Endothelial cell of umbilical vein (primary cell): ENCODE data around the gene TMEM18. TPM values are rescaled to one million over a fixed set of nuclear protein-coding genes. Genes with fewer than 3 reads are reported as not detected.

Experiments used
- BruUV-seq: library from RNA; stranded (reverse); fragments of 400-500 nt; replicated peaks from 2 replicates; lab custom pipeline; 2021; lab: Mats Ljungman, UMichigan
- CTCF ChIA-PET: fragments of 300-600, 350-600 bp; sonication (Branson Sonifier 250); formaldehyde crosslinking; loops from one replicate; lab custom pipeline; 2021; ENCODE audit warnings: antibody characterized with exemption, inconsistent platforms; lab: Charles Lee
- POLR2A ChIA-PET: fragments of 300-600, 350-600 bp; sonication (Branson Sonifier 250); formaldehyde crosslinking; loops from one replicate; lab custom pipeline; 2021; ENCODE audit warnings: antibody characterized with exemption, inconsistent platforms; lab: Charles Lee
- DNase-seq: peaks from one replicate; pipeline ENCODE4 v3.0.0-alpha.2; 2011; ENCODE audit warnings: low read depth, low spot score
- FAIRE-seq: peaks from 2 replicates; lab custom pipeline; 2011; peaks lifted over from hg19 to GRCh38; lab: Jason Lieb, UNC
- H2AFZ ChIP-seq: 2 replicates; pipeline ENCODE4 v1.6.0; 2012; ENCODE audit warnings: low read depth, low read length, control low read depth, inconsistent platforms
- H3K27ac ChIP-seq: 2 replicates; pipeline ENCODE4 v1.5.1; 2011; ENCODE audit warnings: low read depth, mild to moderate bottlenecking, control low read depth, low read length, moderate library complexity; ENCODE audit not compliant: insufficient read depth
- H3K27me3 ChIP-seq, 2 experiments: 2 replicates each; pipeline versions ENCODE4 v1.6.0 to v1.6.1; 2011; ENCODE audit warnings: low read length in 2 of 2, mixed read lengths in 1 of 2; ENCODE audit not compliant: control insufficient read depth in 2 of 2, insufficient read depth in 2 of 2
- H3K36me3 ChIP-seq, 2 experiments: 2 replicates in 1 of 2; 3 replicates in 1 of 2; pipeline ENCODE4 v1.5.1; 2011; ENCODE audit warnings: low read length in 2 of 2, mild to moderate bottlenecking in 1 of 2, moderate library complexity in 1 of 2; ENCODE audit not compliant: control insufficient read depth in 2 of 2, insufficient read depth in 2 of 2; ENCODE audit errors: extremely low read depth in 1 of 2
- H3K4me1 ChIP-seq: 3 replicates; pipeline ENCODE4 v1.5.1; 2011; ENCODE audit warnings: mild to moderate bottlenecking, low read length; ENCODE audit not compliant: control insufficient read depth, insufficient read depth; ENCODE audit errors: extremely low read depth
- H3K4me2 ChIP-seq: 2 replicates; pipeline ENCODE4 v1.6.1; 2011; ENCODE audit warnings: low read length, control low read depth, mixed read lengths; ENCODE audit not compliant: insufficient read depth
- H3K4me3 ChIP-seq, 3 experiments: fragments of 200-600 bp in 1 of 3; sonication (generic), shearing (Covaris generic) in 1 of 3; replicated peaks in 1 of 3; 2 replicates each; pipeline ENCODE4 v1.5.1; 2011 to 2016; ENCODE audit warnings: control low read depth in 3 of 3, low read length in 3 of 3, mild to moderate bottlenecking in 2 of 3, inconsistent platforms in 1 of 3, low read depth in 1 of 3, moderate library complexity in 1 of 3; ENCODE audit not compliant: insufficient read depth in 1 of 3
- H3K79me2 ChIP-seq: 2 replicates; pipeline ENCODE4 v1.6.0; 2012; ENCODE audit warnings: low read length, inconsistent platforms; ENCODE audit not compliant: control insufficient read depth, insufficient read depth
- H3K9ac ChIP-seq: replicated peaks from 2 replicates; pipeline ENCODE3; 2011; ENCODE audit warnings: low read length, control low read depth; ENCODE audit not compliant: insufficient read depth; ENCODE audit errors: extremely low read depth
- H3K9me1 ChIP-seq: replicated peaks from 3 replicates; pipeline ENCODE4 v1.6.0; 2011; ENCODE audit warnings: mild to moderate bottlenecking, low read length; ENCODE audit not compliant: control insufficient read depth, insufficient read depth; ENCODE audit errors: extremely low read depth
- H3K9me3 ChIP-seq: replicated peaks from 2 replicates; pipeline ENCODE4 v1.5.1; 2012; ENCODE audit warnings: low read length, inconsistent platforms; ENCODE audit not compliant: control insufficient read depth, insufficient read depth
- H4K20me1 ChIP-seq: replicated peaks from 2 replicates; pipeline ENCODE3; 2011; ENCODE audit warnings: mild to moderate bottlenecking, low read length; ENCODE audit not compliant: control insufficient read depth, insufficient read depth; ENCODE audit errors: extremely low read depth
- CTCF ChIP-seq, 2 donors: IDR thresholded peaks; 1 replicate in 1 of 2; 2 replicates in 1 of 2; pipeline ENCODE4 v1.5.1; 2011; ENCODE audit warnings: low read length in 2 of 2, mild to moderate bottlenecking in 2 of 2, moderate library complexity in 2 of 2, control low read depth in 1 of 2, inconsistent platforms in 1 of 2, low read depth in 1 of 2; ENCODE audit not compliant: insufficient read depth in 1 of 2; ENCODE audit errors: extremely low read depth in 1 of 2
- EZH2 ChIP-seq: IDR thresholded peaks from 2 replicates; pipeline ENCODE4 v1.6.1; 2012; ENCODE audit warnings: borderline replicate concordance, low read depth, mild to moderate bottlenecking, moderate library complexity, low read length, inconsistent platforms; ENCODE audit not compliant: severe bottlenecking
- FOS ChIP-seq: IDR thresholded peaks from 2 replicates; pipeline ENCODE4 v1.6.1; 2011; ENCODE audit warnings: mild to moderate bottlenecking, low read length, moderate library complexity, borderline replicate concordance; ENCODE audit not compliant: insufficient read depth
- GATA2 ChIP-seq: IDR thresholded peaks from 2 replicates; pipeline ENCODE4 v1.7.0; 2011; ENCODE audit warnings: low read depth, mild to moderate bottlenecking, moderate library complexity, mixed read lengths, low read length; ENCODE audit not compliant: insufficient read length, insufficient read depth
- JUN ChIP-seq: IDR thresholded peaks from 2 replicates; pipeline ENCODE4 v1.6.1; 2011; ENCODE audit warnings: borderline replicate concordance, low read depth; ENCODE audit not compliant: insufficient read length, insufficient read depth
- MAX ChIP-seq: IDR thresholded peaks from 2 replicates; pipeline ENCODE4 v1.6.1; 2011; ENCODE audit not compliant: insufficient read depth, insufficient read length
- MYC ChIP-seq: IDR thresholded peaks from one replicate; pipeline ENCODE4 v1.6.1; 2011; ENCODE audit warnings: mild to moderate bottlenecking, low read depth, low read length
- POLR2A ChIP-seq: IDR thresholded peaks from 2 replicates; pipeline ENCODE4 v1.6.1; 2012; ENCODE audit warnings: low read depth, mild to moderate bottlenecking, control low read depth, low read length
- dilution Hi-C: fragments of 300-500 bp; cut with MboI; formaldehyde crosslinking; loops from one replicate; pipeline ENCODE4 v1.15.0; 2019; ENCODE audit warnings: low sequenced_read_pairs; ENCODE audit not compliant: extremely low pct_ligation_motif_present
- intact Hi-C: fragments of 100-400 bp; cut with micrococcal nuclease; formaldehyde crosslinking; loops from one replicate; pipeline ENCODE4 v1.10.0; 2022
- polyA plus RNA-seq, 4 experiments: library from polyadenylated mRNA; depleted of rRNA in 3 of 4; stranded (reverse) in 3 of 4; unstranded in 1 of 4; fragments of >200 nt; gene quantifications; 2 replicates each; pipeline versions ENCODE4 v1.2.1 to v1.2.3, GENCODE V29; 2011 to 2012; ENCODE audit warnings: missing spikeins in 1 of 4
- total RNA-seq: library from RNA; stranded (reverse); gene quantifications from 2 replicates; pipeline ENCODE4 v1.2.3, GENCODE V29; 2021

Gene TMEM18
- total and polyA plus RNA-seq, 2 donors (not counting 3 experiments of a cell fraction or from before 2014, with no cell fraction given): 19.1 to 23.1 TPM

GRCh38 chr2:654896-655295 lies 22.3 kb downstream of the TMEM18 start:
- FAIRE-seq: no peak

GRCh38 chr2:653645-654425 lies 23.4 kb downstream of the TMEM18 start:
- FAIRE-seq (no peak), DNase-seq (no peak)
- Histone ChIP-seq H3K27ac (no peak overlapping the region), H3K79me2 (no peaks in the 10 kb centered on the region), H3K4me2 (no peak overlapping the region), H3K27me3 (no peaks in the 10 kb centered on the region), H4K20me1 (no peaks in the 10 kb centered on the region), H3K9ac (no peak overlapping the region), H3K4me3 (no peak overlapping the region), H3K9me3 (no peaks in the 10 kb centered on the region), H2AFZ (no peak overlapping the region), H3K36me3 (no peaks in the 10 kb centered on the region), H3K4me1 (no peaks in the 10 kb centered on the region), H3K9me1 (no peaks in the 10 kb centered on the region)
- no TSS peak for BruUV-seq
- no peak for TF ChIP-seq EZH2
- no peak for TF ChIP-seq MYC
- TF ChIP-seq POLR2A: no peak
- no peak for TF ChIP-seq MAX
- no peak for TF ChIP-seq FOS
- no peak for TF ChIP-seq CTCF (IDR thresholded peaks at IDR 0.05; ENCODE audit: extremely low read depth in 1 of 2, insufficient read depth in 1 of 2, low read depth in 1 of 2, low read length in 2 of 2)
- no peak for TF ChIP-seq JUN
- ChIA-PET POLR2A (no interaction called here), CTCF (no interaction called here)
- dilution Hi-C loops: no loop called here
- intact Hi-C loops: no loop called here

More at GRCh38 chr2:654896-655295, 22.3 kb downstream of the TMEM18 start:
- Histone ChIP-seq H3K4me1 (no peaks in the 10 kb centered on the region), H3K27me3 (no peaks in the 10 kb centered on the region), H3K79me2 (no peaks in the 10 kb centered on the region), H3K9ac (no peak overlapping the region), H2AFZ (no peak overlapping the region), H3K9me3 (no peaks in the 10 kb centered on the region), H3K27ac (no peak overlapping the region), H4K20me1 (no peaks in the 10 kb centered on the region), H3K9me1 (no peaks in the 10 kb centered on the region), H3K4me3 (no peak overlapping the region), H3K4me2 (no peak overlapping the region), H3K36me3 (no peaks in the 10 kb centered on the region)
- dilution Hi-C loops (no loop called here), intact Hi-C loops (no loop called here)
- CTCF ChIA-PET: no interaction called here
- POLR2A ChIA-PET: no interaction called here
- DNase-seq: no peak
- BruUV-seq: no TSS peak
- no peak for TF ChIP-seq GATA2
- TF ChIP-seq POLR2A: no peak
